Fibroblast of villous mesenchyme (primary cell): ENCODE measurements around the gene PRIMA1. TPM values are rescaled to one million over a fixed set of nuclear protein-coding genes. Genes with fewer than 3 reads are reported as not detected.

ENCODE experiments used
- DNase-seq: peaks from one replicate; pipeline ENCODE4 v3.0.0-alpha.2; 2010; ENCODE audit warnings: low read depth
- H3K4me3 ChIP-seq: 2 replicates; pipeline ENCODE4 v1.5.1; 2011; ENCODE audit warnings: low read depth, mild to moderate bottlenecking, low read length
- CTCF ChIP-seq: IDR thresholded peaks from 2 replicates; pipeline ENCODE4 v1.5.1; 2012; ENCODE audit warnings: low read depth, mild to moderate bottlenecking, low read length; ENCODE audit not compliant: insufficient read depth
- total RNA-seq: library from RNA; depleted of rRNA; stranded (reverse); fragments of >200 nt; gene quantifications from 2 replicates; pipeline ENCODE4 v1.2.3, GENCODE V29; 2012

Gene PRIMA1
- total RNA-seq, 1 donor, result not detected

GRCh38 chr14:93794756-93795155 lies 6.5 kb upstream of the PRIMA1 start:
- H3K4me3 ChIP-seq, result no peak overlapping the region
- TF ChIP-seq CTCF, result no peak
- DNase-seq, result no peak

GRCh38 chr14:93793555-93794324 lies 5.5 kb upstream of the PRIMA1 start:
- no peak overlapping the region for H3K4me3 ChIP-seq
- no peak for TF ChIP-seq CTCF
- no peak for DNase-seq

DNA sequence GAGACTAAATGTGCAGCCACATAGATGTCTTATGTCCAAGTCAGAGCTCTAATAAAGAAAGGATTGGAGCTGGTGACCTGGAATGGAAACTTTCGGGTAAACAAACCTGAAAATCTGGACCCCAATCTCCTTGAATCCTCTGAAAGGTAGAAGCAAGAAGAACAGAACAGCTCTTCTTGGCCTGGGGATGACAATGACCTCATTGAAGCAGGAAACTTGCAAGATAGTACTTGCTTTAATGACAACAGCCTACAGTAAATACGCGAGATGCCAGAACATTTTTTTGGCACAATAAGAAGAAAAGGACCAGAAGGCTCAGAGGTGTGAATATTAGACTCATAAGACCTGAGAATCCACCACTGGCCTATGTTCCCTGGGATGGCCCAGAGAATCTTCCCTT lies 4.1 kb upstream of the PRIMA1 start:
- DNase-seq, result no peak
- no peak for TF ChIP-seq CTCF
- H3K4me3 ChIP-seq, result no peak overlapping the region

GRCh38 chr14:93790966-93791365 lies 2.7 kb upstream of the PRIMA1 start:
- no peak overlapping the region for H3K4me3 ChIP-seq
- TF ChIP-seq CTCF, result no peak

GRCh38 chr14:93789228-93790130 lies 1.2 kb upstream of the PRIMA1 start:
- no peak overlapping the region for H3K4me3 ChIP-seq
- DNase-seq, result no peak
- no peak for TF ChIP-seq CTCF

More at GRCh38 chr14:93790966-93791365, 2.7 kb upstream of the PRIMA1 start:
- no peak for DNase-seq

DNA sequence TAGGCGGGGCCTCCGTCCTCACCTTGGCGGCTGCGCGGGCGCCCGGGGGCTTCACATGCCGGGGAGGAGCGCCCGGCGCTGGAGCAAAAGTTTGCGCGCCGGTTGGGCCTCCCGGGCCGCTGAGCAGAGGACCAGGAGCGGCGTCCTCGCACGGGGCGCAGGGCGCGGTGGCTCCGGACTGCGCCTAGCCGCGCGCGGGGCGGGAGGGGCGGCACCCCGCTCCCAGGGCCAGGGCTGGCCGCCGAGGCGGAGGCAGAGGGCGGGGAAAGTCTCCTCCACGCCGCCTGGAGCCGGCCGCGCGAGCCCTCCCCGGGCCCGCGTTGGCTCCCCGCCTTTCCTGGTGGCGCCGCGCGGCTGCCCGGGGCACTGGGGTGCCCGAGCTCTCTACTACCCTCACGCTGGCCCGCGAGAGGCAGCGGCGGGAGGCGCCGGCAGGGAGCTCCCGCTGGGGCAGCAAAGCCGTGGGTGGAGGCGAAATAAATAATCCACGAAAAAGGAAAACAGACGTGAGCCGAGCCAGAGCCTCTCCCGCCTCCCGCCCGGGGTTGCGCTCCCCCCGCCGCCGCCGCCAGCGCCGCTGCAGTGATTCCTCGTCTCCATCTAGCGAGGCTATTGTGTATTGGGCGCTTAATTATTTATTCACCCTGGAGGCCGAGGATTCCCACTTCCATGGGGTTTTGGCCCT lies 400 bp upstream of the PRIMA1 start:
- no peak for TF ChIP-seq CTCF
- no peak for DNase-seq

More for the DNA sequence above, 400 bp upstream of the PRIMA1 start:
- no peak overlapping the region for H3K4me3 ChIP-seq
